Breast epithelium (tissue), 4 donors: ENCODE results near the gene AOPEP. TPM values are rescaled to one million over a fixed set of nuclear protein-coding genes. Genes with fewer than 3 reads are reported as not detected.

Experiments used
- DNase-seq, 2 donors: peaks; one replicate each; pipeline ENCODE4 v3.0.0-alpha.2; 2019; ENCODE audit warnings: low spot score in 2 of 2
- H3K27ac ChIP-seq, 2 donors: fragments of 200-600 bp; sonication (generic) in 1 of 2; one replicate each; pipeline ENCODE4 v1.5.1; 2016 to 2019; ENCODE audit warnings: mild to moderate bottlenecking in 1 of 2
- H3K27me3 ChIP-seq, 2 donors: fragments of 200-600 bp; sonication (generic) in 1 of 2; one replicate each; pipeline versions ENCODE4 v1.5.1 to v1.6.0; 2017 to 2019; ENCODE audit warnings: control low read depth in 1 of 2, mild to moderate bottlenecking in 1 of 2
- H3K36me3 ChIP-seq: fragments of 200-600 bp; one replicate; pipeline ENCODE4 v1.5.1; 2019
- H3K4me1 ChIP-seq, 2 donors: fragments of 200-600 bp; sonication (generic); one replicate each; pipeline ENCODE4 v1.5.1; 2016 to 2019; ENCODE audit warnings: control low read depth in 1 of 2
- H3K4me3 ChIP-seq, 3 donors: fragments of 200-600 bp; sonication (generic); 1 replicate in 2 of 3; 2 replicates in 1 of 3; pipeline ENCODE4 v1.5.1; 2016 to 2019; ENCODE audit warnings: mild to moderate bottlenecking in 3 of 3, moderate library complexity in 2 of 3
- H3K9me3 ChIP-seq, 2 donors: fragments of 200-600 bp; sonication (generic) in 1 of 2; one replicate each; pipeline ENCODE4 v1.5.1; 2016 to 2019; ENCODE audit warnings: control low read depth in 1 of 2
- POLR2A ChIP-seq: fragments of 450-650 bp; IDR thresholded peaks from one replicate; pipeline ENCODE4 v1.6.1; 2016; ENCODE audit warnings: antibody characterized with exemption, mild to moderate bottlenecking, moderate library complexity
- POLR2AphosphoS5 ChIP-seq, 3 donors: sonication (generic); formaldehyde crosslinking; IDR thresholded peaks; one replicate each; pipeline ENCODE4 v1.6.1; 2017; ENCODE audit warnings: antibody characterized with exemption in 3 of 3
- intact Hi-C: fragments of 100-400 bp; cut with DNase I; formaldehyde crosslinking; loops from one replicate; pipeline ENCODE4 v1.15.1; 2023; ENCODE audit warnings: low total_unique reads
- total RNA-seq, 3 donors: library from RNA; depleted of rRNA; stranded (reverse); fragments of >200 nt; gene quantifications; one replicate each; pipeline ENCODE4 v1.1.0, GENCODE V29; 2016
- TF ChIP-seq, protein P1 (sequence below), 3 donors: fragments of 450-650 bp; IDR thresholded peaks; one replicate each; pipeline ENCODE4 v1.5.1; 2016 to 2017; ENCODE audit warnings: antibody characterized with exemption in 3 of 3, mild to moderate bottlenecking in 3 of 3, moderate library complexity in 3 of 3

Gene AOPEP
- total RNA-seq, 3 donors from 2014 or later: 15.5 to 94.1 (median 87.5) TPM

DNA sequence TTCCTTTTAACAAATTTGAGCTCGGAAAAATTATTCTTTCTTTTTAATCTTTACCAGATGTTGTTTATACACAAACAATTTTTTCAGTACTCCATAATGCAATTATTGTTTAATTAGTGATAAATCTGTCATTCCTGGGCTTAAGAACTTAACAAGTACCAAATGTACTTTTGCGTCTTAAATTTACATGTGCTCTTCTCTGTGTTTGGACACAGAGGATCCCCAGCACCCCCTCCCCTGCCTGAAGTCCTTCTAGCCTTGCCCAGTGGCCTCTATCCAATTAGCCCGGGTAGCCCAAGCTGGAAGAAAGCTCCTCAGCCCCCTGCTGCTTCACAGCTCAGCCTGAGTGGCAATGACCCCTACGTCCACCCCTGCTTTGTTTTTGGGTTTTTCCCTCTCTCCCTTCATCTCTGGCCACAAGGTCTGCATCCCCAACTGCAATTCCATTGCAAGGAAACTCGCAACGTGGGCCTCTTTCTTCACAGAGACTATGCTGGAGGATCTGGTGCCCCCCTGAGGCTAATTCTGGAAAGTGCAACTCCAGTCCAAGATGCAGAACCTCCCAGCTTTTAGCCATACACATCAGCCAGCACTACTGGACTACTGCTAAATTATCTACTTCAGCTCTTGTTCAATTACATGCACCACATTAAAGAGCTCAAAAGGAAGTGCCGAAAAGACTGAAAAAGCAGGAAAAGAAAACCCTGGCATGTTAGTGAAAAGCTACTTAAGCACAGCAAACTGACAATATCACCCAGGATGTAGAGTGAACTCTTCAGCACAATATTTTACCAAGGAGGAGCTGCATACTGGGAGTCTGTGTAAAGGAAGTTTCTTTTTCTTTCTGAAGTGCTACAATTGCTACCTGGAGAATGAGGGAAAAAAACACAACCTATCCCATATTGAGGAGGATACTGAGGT, 404.8 kb downstream of the AOPEP start:
- H3K27me3 ChIP-seq: no peaks in the 10 kb centered on the region
- DNase-seq: peak in 1 of 2 donors; percentile 69
- no peak overlapping the region for H3K27ac ChIP-seq
- H3K4me3 ChIP-seq: no peak overlapping the region
- H3K4me1 ChIP-seq: no peaks in the 10 kb centered on the region
- intact Hi-C loops: no loop called here
- H3K9me3 ChIP-seq: no peaks in the 10 kb centered on the region
- no peaks in the 10 kb centered on the region for H3K36me3 ChIP-seq
- TF ChIP-seq, protein P1, sequence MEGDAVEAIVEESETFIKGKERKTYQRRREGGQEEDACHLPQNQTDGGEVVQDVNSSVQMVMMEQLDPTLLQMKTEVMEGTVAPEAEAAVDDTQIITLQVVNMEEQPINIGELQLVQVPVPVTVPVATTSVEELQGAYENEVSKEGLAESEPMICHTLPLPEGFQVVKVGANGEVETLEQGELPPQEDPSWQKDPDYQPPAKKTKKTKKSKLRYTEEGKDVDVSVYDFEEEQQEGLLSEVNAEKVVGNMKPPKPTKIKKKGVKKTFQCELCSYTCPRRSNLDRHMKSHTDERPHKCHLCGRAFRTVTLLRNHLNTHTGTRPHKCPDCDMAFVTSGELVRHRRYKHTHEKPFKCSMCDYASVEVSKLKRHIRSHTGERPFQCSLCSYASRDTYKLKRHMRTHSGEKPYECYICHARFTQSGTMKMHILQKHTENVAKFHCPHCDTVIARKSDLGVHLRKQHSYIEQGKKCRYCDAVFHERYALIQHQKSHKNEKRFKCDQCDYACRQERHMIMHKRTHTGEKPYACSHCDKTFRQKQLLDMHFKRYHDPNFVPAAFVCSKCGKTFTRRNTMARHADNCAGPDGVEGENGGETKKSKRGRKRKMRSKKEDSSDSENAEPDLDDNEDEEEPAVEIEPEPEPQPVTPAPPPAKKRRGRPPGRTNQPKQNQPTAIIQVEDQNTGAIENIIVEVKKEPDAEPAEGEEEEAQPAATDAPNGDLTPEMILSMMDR (IDR thresholded peaks at IDR 0.05): peak; percentile 62 to 71 (median 66)
- TF ChIP-seq POLR2A (no peak), POLR2AphosphoS5 (IDR thresholded peaks at IDR 0.05) (no peak)

DNA sequence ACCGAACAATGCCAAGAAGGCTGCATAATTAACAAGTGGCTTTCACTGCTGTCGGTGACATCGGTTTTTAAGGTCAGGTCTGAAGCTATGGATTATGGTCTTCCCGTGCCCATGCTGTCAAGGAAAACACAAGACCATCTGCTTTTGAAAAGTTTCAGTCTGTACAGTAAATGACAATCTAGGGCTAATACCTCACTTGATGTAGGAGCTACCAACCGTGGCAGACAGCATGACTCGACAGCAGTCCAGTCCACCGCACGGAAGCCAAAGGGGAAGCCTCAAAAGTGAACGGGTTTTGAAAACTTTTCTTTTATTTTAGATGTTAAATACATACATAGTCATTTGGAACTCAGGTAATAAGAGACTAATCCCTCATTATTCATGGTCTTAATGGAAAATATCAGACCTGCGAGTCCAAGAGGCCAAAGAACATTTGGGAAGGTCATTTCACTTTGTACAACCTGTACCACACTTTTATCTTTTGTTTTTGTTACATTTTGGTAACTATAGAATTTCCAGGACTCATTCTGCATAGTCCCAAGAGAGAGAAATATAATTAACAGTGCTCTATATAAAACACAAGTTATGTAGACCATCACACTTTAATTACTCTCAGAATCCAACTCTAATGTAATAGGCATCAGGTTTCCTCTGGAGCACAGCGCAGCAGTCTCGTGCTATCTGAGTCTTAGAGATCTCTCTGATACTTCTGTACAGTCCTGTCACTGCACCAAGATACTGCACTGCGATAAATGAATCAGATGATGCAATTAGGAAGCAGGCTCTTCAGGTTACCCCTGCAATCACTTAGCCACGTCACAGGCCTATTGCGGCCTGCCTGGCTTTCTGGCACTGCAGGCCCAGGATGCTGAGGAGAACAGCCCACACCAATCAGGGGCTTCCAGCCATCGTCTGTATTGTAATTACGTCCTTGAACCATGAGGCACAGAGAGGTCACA, 406.1 kb downstream of the AOPEP start:
- Histone ChIP-seq H3K9me3 (no peaks in the 10 kb centered on the region), H3K4me3 (no peak overlapping the region), H3K36me3 (no peaks in the 10 kb centered on the region), H3K4me1 (no peaks in the 10 kb centered on the region), H3K27me3 (no peaks in the 10 kb centered on the region), H3K27ac (no peak overlapping the region)
- TF ChIP-seq POLR2A (no peak), POLR2AphosphoS5 (IDR thresholded peaks at IDR 0.05) (no peak)
- TF ChIP-seq, protein P1 (IDR thresholded peaks at IDR 0.05): no peak
- intact Hi-C loops: no loop called here
- DNase-seq: no peak

DNA sequence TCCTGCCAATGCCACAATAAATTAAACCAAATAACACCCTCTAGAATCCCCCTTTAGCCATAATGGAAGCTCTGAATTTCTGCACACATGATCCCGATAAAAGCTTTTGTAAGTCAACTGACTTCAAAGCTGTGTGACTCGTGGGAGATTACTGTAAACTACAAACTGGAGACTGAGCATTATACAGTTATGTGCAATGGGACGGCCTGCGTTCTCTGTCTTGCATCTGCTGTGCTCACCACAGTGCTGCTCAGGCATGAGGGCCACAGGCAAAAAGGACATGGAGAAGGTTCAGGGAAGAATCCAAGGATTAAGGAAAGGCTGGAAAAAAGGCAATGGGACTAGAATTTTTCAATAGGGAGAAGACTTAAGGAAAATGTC, 406.8 kb downstream of the AOPEP start:
- TF ChIP-seq, protein P1 (IDR thresholded peaks at IDR 0.05): no peak
- TF ChIP-seq POLR2A (no peak), POLR2AphosphoS5 (IDR thresholded peaks at IDR 0.05) (no peak)
- no peaks in the 10 kb centered on the region for H3K9me3 ChIP-seq
- intact Hi-C loops: no loop called here
- H3K36me3 ChIP-seq: no peaks in the 10 kb centered on the region
- no peaks in the 10 kb centered on the region for H3K4me1 ChIP-seq
- H3K27ac ChIP-seq: no peak overlapping the region
- H3K4me3 ChIP-seq: no peak overlapping the region
- DNase-seq: no peak
- no peaks in the 10 kb centered on the region for H3K27me3 ChIP-seq

DNA sequence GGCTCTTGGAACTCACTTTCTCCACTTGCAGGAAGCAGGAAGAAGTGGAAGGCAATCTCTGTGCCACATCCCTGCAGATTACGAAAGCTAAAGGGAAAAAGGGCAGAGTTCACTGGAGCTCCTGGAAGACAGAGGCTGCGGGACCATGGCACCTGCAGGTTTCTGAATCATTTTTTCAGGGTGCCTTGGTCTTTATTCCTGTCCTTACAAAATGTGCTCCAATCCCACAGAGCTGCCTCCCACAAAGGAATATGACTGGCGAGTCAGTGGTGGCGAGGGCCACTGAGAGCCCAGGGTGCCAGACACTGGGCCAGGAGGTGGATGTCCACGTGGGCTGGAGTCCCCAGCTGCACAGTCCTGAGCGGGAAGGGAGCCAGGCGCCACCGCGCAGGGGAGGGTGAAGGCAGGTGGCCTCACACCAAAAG, 408.0 kb downstream of the AOPEP start:
- Histone ChIP-seq H3K9me3 (no peaks in the 10 kb centered on the region), H3K27ac (no peak overlapping the region), H3K36me3 (no peaks in the 10 kb centered on the region), H3K4me1 (no peaks in the 10 kb centered on the region), H3K27me3 (no peaks in the 10 kb centered on the region), H3K4me3 (no peak overlapping the region)
- TF ChIP-seq POLR2AphosphoS5 (IDR thresholded peaks at IDR 0.05) (no peak), POLR2A (no peak)
- TF ChIP-seq, protein P1 (IDR thresholded peaks at IDR 0.05): no peak
- intact Hi-C loops: no loop called here
- DNase-seq: no peak
